Kidney epithelial cell (primary cell): ENCODE measurements around the gene PSMA7. TPM values are rescaled to one million over a fixed set of nuclear protein-coding genes. Genes with fewer than 3 reads are reported as not detected.

Source experiments
- DNase-seq: peaks from one replicate; pipeline ENCODE4 v3.0.0-alpha.2; 2010; ENCODE audit warnings: low read depth
- H3K27me3 ChIP-seq: 2 replicates; pipeline ENCODE4 v1.6.0; 2011; ENCODE audit warnings: low read length; ENCODE audit not compliant: control insufficient read depth, insufficient read depth
- H3K36me3 ChIP-seq: 2 replicates; pipeline ENCODE4 v1.5.1; 2011; ENCODE audit warnings: low read length; ENCODE audit not compliant: control insufficient read depth, insufficient read depth
- H3K4me3 ChIP-seq: 2 replicates; pipeline ENCODE4 v1.5.1; 2011; ENCODE audit warnings: low read depth, mild to moderate bottlenecking, control low read depth, low read length
- CTCF ChIP-seq: IDR thresholded peaks from 2 replicates; pipeline ENCODE4 v1.5.1; 2011; ENCODE audit warnings: mild to moderate bottlenecking, moderate library complexity, low read length, control low read depth, inconsistent platforms; ENCODE audit not compliant: insufficient read depth, poor library complexity, severe bottlenecking
- total RNA-seq: library from RNA; depleted of rRNA; stranded (reverse); fragments of >200 nt; gene quantifications from 2 replicates; pipeline ENCODE4 v1.2.3, GENCODE V29; 2015

Gene PSMA7
- total RNA-seq, 1 donor from 2014 or later = 420 TPM

GRCh38 chr20:62126141-62126540, 17.1 kb downstream of the PSMA7 start:
- H3K27me3 ChIP-seq = no peaks in the 10 kb centered on the region
- TF ChIP-seq CTCF = no peak
- peaks cover 6% of the 10 kb centered on the region for H3K36me3 ChIP-seq
- H3K4me3 ChIP-seq = no peak overlapping the region
- DNase-seq = no peak

- DNase-seq = no peak
Measured at GRCh38 chr20:62123450-62124118, 19.6 kb downstream of the PSMA7 start.

GRCh38 chr20:62122654-62123449, 20.3 kb downstream of the PSMA7 start:
- no peak for TF ChIP-seq CTCF
- Histone ChIP-seq H3K27me3 (peaks cover 13% of the 10 kb centered on the region), H3K4me3 (peak overlapping the region; percentile 86), H3K36me3 (peaks cover 6% of the 10 kb centered on the region)
- DNase-seq = no peak

More at GRCh38 chr20:62123450-62124118, 19.6 kb downstream of the PSMA7 start:
- TF ChIP-seq CTCF = no peak
- Histone ChIP-seq H3K4me3 (peak overlapping the region; percentile 86), H3K36me3 (peaks cover 6% of the 10 kb centered on the region), H3K27me3 (peaks cover 6% of the 10 kb centered on the region)

- DNase-seq = peak; percentile 82
- Histone ChIP-seq H3K36me3 (peaks cover 5% of the 10 kb centered on the region), H3K4me3 (peak within 1 kb of the TSS; percentile 86), H3K27me3 (peaks cover 21% of the 10 kb centered on the region)
- no peak for TF ChIP-seq CTCF
Measured at GRCh38 chr20:62121776-62122653, 21.2 kb downstream of the PSMA7 start, which contains the start of gene LSM14B. Gene LSM14B (plus strand): TSS chr20:62122475. CDS start chr20:62122667, 192 bp downstream.

- H3K27me3 ChIP-seq = peaks cover 24% of the 10 kb centered on the region
- DNase-seq = no peak
- peak overlapping the region; percentile 61 for H3K4me3 ChIP-seq
- TF ChIP-seq CTCF = no peak
- peaks cover 4% of the 10 kb centered on the region for H3K36me3 ChIP-seq
Measured at GRCh38 chr20:62120990-62121775, 22.0 kb downstream of the PSMA7 start.
